A549 (cell line): ENCODE measurements around the gene LRRC1.

ENCODE experiments used
- BHLHE40 ChIP-seq: IDR thresholded peaks from 2 replicates; pipeline ENCODE4 v1.6.1; 2012; ENCODE audit warnings: low read depth, low read length, inconsistent platforms
- CBX8 ChIP-seq: fragments of 200-600 bp; sonication (generic); IDR thresholded peaks from 2 replicates; pipeline ENCODE4 v1.6.1; 2016
- CHD2 ChIP-seq: fragments of 150-350 bp; IDR thresholded peaks from 2 replicates; pipeline ENCODE4 v1.6.1; 2014; ENCODE audit warnings: low read length; ENCODE audit not compliant: partially characterized antibody
- CHD4 ChIP-seq: fragments of 200-600 bp; sonication (generic); IDR thresholded peaks from 2 replicates; pipeline ENCODE4 v1.6.1; 2016; ENCODE audit warnings: antibody characterized with exemption, mild to moderate bottlenecking, borderline replicate concordance
- ESRRA ChIP-seq: fragments of 150-350 bp; IDR thresholded peaks from 2 replicates; pipeline ENCODE4 v1.6.1; 2014; ENCODE audit warnings: mild to moderate bottlenecking, low read length, borderline replicate concordance
- MAFK ChIP-seq: fragments of 450-650 bp; IDR thresholded peaks from 2 replicates; pipeline ENCODE4 v1.6.1; 2014; ENCODE audit not compliant: partially characterized antibody
- MYC ChIP-seq: IDR thresholded peaks from 2 replicates; pipeline ENCODE4 v1.6.1; 2012; ENCODE audit warnings: mild to moderate bottlenecking, inconsistent platforms, low read length, improper control_type of control experiment, borderline replicate concordance
- POLR2A ChIP-seq: IDR thresholded peaks from 2 replicates; pipeline ENCODE4 v1.6.1; 2012; ENCODE audit warnings: mild to moderate bottlenecking, low read length
- RFX5 ChIP-seq: fragments of 450-650 bp; IDR thresholded peaks from 2 replicates; pipeline ENCODE4 v1.7.1; 2014; ENCODE audit warnings: antibody characterized with exemption, mild to moderate bottlenecking, moderate library complexity
- RNF2 ChIP-seq: fragments of 200-600 bp; sonication (generic); IDR thresholded peaks from 2 replicates; pipeline ENCODE4 v1.6.1; 2016; ENCODE audit warnings: low read depth, mild to moderate bottlenecking, antibody characterized with exemption, moderate library complexity, borderline replicate concordance
- TF ChIP-seq, protein P1 (sequence below): IDR thresholded peaks from 2 replicates; pipeline ENCODE4 v1.6.1; 2012
- TF ChIP-seq, protein P2 (sequence below): fragments of 200-600 bp; sonication (generic); IDR thresholded peaks from 2 replicates; pipeline ENCODE4 v1.6.1; 2016; ENCODE audit warnings: antibody characterized with exemption, mild to moderate bottlenecking, moderate library complexity
- TF ChIP-seq, protein P3 (sequence below): fragments of >200 bp; sonication (Bioruptor Twin); formaldehyde crosslinking; IDR thresholded peaks from 3 replicates; pipeline ENCODE4 v1.5.1; 2016

DNA sequence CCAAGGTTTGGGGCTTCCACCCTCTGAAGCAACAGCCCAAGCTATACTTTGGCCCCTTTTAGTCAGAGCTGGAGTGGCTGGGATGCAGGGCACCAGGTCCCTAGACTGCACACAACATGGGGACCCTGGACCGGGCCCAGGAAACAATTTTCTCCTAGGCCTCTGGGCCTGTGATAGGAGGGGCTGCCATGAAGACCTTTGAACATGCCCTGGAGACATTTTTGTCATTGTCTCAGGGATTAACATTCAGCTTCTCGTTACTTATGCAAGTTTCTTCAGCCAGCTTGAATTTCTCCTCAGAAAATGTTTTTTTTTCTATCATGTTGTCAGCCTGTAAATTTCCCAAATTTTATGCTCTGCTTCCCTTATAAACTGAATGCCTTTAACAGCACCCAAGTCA lies 82.3 kb downstream of the LRRC1 start:
- TF ChIP-seq POLR2A (no peak), CBX8 (no peak), RNF2 (no peak), MAFK (no peak), RFX5 (no peak), BHLHE40 (no peak), ESRRA (no peak), CHD4 (no peak), MYC (no peak), CHD2 (no peak)
- TF ChIP-seq, protein P1, sequence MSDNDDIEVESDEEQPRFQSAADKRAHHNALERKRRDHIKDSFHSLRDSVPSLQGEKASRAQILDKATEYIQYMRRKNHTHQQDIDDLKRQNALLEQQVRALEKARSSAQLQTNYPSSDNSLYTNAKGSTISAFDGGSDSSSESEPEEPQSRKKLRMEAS, result no peak
- TF ChIP-seq, protein P2, sequence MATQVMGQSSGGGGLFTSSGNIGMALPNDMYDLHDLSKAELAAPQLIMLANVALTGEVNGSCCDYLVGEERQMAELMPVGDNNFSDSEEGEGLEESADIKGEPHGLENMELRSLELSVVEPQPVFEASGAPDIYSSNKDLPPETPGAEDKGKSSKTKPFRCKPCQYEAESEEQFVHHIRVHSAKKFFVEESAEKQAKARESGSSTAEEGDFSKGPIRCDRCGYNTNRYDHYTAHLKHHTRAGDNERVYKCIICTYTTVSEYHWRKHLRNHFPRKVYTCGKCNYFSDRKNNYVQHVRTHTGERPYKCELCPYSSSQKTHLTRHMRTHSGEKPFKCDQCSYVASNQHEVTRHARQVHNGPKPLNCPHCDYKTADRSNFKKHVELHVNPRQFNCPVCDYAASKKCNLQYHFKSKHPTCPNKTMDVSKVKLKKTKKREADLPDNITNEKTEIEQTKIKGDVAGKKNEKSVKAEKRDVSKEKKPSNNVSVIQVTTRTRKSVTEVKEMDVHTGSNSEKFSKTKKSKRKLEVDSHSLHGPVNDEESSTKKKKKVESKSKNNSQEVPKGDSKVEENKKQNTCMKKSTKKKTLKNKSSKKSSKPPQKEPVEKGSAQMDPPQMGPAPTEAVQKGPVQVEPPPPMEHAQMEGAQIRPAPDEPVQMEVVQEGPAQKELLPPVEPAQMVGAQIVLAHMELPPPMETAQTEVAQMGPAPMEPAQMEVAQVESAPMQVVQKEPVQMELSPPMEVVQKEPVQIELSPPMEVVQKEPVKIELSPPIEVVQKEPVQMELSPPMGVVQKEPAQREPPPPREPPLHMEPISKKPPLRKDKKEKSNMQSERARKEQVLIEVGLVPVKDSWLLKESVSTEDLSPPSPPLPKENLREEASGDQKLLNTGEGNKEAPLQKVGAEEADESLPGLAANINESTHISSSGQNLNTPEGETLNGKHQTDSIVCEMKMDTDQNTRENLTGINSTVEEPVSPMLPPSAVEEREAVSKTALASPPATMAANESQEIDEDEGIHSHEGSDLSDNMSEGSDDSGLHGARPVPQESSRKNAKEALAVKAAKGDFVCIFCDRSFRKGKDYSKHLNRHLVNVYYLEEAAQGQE, result no peak
- TF ChIP-seq, protein P3, sequence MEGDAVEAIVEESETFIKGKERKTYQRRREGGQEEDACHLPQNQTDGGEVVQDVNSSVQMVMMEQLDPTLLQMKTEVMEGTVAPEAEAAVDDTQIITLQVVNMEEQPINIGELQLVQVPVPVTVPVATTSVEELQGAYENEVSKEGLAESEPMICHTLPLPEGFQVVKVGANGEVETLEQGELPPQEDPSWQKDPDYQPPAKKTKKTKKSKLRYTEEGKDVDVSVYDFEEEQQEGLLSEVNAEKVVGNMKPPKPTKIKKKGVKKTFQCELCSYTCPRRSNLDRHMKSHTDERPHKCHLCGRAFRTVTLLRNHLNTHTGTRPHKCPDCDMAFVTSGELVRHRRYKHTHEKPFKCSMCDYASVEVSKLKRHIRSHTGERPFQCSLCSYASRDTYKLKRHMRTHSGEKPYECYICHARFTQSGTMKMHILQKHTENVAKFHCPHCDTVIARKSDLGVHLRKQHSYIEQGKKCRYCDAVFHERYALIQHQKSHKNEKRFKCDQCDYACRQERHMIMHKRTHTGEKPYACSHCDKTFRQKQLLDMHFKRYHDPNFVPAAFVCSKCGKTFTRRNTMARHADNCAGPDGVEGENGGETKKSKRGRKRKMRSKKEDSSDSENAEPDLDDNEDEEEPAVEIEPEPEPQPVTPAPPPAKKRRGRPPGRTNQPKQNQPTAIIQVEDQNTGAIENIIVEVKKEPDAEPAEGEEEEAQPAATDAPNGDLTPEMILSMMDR, result no peak
